Activated CD4-positive, alpha-beta T cell treated with anti-CD3 and anti-CD28 coated beads for 36 hours (primary cell): ENCODE measurements around the gene ABCC1. TPM values are rescaled to one million over a fixed set of nuclear protein-coding genes. Genes with fewer than 3 reads are reported as not detected.
A peak's percentile ranks its signal among the peaks of the same experiment; 100 is the strongest.

Source experiments
- ATAC-seq: fragments of 200-7000 bp; cut with Tn5 transposase; one replicate; pipeline ENCODE4 v1.10.0; 2021; ENCODE audit warnings: mild to moderate bottlenecking, moderate library complexity
- CTCF ChIA-PET: fragments of 350-600 bp; sonication (Branson Sonifier 250); formaldehyde crosslinking; loops from one replicate; lab custom pipeline; 2021; ENCODE audit warnings: antibody characterized with exemption; lab: Charles Lee
- POLR2A ChIA-PET: fragments of 350-600 bp; sonication (Branson Sonifier 250); formaldehyde crosslinking; loops from one replicate; lab custom pipeline; 2021; ENCODE audit warnings: antibody characterized with exemption, inconsistent platforms; lab: Charles Lee
- DNase-seq: peaks from one replicate; pipeline ENCODE4 v3.0.0-alpha.2; 2020
- H3K27ac Mint-ChIP-seq: one replicate; pipeline ENCODE4 v1.8.0; 2021; ENCODE audit warnings: mixed read lengths
- H3K27me3 Mint-ChIP-seq: one replicate; pipeline ENCODE4 v1.8.0; 2021; ENCODE audit warnings: mixed read lengths
- H3K36me3 Mint-ChIP-seq: one replicate; pipeline ENCODE4 v1.8.0; 2021; ENCODE audit warnings: low read depth, mixed read lengths
- H3K4me1 Mint-ChIP-seq: one replicate; pipeline ENCODE4 v1.8.0; 2021; ENCODE audit warnings: mixed read lengths
- H3K4me3 Mint-ChIP-seq: one replicate; pipeline ENCODE4 v1.8.0; 2021; ENCODE audit warnings: mild to moderate bottlenecking, moderate library complexity, mixed read lengths
- H3K9me3 Mint-ChIP-seq: one replicate; pipeline ENCODE4 v1.8.0; 2021; ENCODE audit warnings: low read depth, mixed read lengths
- intact Hi-C, 2 experiments: fragments of 100-400 bp; cut with DNase I in 1 of 2; cut with micrococcal nuclease in 1 of 2; formaldehyde crosslinking; loops; one replicate each; pipeline versions ENCODE4 v1.14.2 to v1.15.1; 2022 to 2024; cut with DNase I, micrococcal nuclease
- total RNA-seq, 2 experiments: library from RNA; stranded (reverse); gene quantifications; one replicate each; pipeline ENCODE4 v1.2.3, GENCODE V29; 2021

The ABCC1 gene
- total RNA-seq, 2 experiments from 2014 or later, result 57.8 to 65.1 TPM

DNA sequence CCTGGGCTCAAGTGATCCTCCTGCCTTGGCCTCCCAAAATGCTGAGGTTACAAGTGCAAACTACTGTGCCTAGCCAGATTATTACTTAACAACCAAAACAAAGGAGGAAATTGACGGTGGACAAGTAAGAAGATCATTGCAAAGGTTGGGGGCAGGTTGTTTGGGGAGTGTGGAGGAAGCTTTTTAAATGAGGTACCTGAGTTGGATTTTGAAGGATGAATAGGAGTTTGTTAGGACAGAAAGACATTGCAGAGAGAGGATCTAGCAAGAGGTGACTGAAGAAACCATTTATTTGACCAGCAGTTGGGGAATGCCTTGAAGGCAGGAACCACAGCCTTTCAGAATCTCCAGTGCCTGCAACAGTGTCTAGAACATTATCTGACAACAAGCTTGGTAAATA lies 51.3 kb downstream of the ABCC1 start:
- ATAC-seq, result no peak
- ChIA-PET POLR2A (interaction anchor here (0.6 kb wide), 1 partner anchor 49 kb away, joined by 16 read pairs; no protein-coding TSS in a partner anchor), CTCF (no interaction called here)
- DNase-seq, result no peak
- Mint-ChIP-seq H3K27ac (no peak overlapping the region), H3K9me3 (no peaks in the 10 kb centered on the region), H3K4me3 (no peak overlapping the region), H3K27me3 (no peaks in the 10 kb centered on the region), H3K36me3 (peaks cover 24% of the 10 kb centered on the region), H3K4me1 (peaks cover 28% of the 10 kb centered on the region)
- intact Hi-C loops, result no loop called here

DNA sequence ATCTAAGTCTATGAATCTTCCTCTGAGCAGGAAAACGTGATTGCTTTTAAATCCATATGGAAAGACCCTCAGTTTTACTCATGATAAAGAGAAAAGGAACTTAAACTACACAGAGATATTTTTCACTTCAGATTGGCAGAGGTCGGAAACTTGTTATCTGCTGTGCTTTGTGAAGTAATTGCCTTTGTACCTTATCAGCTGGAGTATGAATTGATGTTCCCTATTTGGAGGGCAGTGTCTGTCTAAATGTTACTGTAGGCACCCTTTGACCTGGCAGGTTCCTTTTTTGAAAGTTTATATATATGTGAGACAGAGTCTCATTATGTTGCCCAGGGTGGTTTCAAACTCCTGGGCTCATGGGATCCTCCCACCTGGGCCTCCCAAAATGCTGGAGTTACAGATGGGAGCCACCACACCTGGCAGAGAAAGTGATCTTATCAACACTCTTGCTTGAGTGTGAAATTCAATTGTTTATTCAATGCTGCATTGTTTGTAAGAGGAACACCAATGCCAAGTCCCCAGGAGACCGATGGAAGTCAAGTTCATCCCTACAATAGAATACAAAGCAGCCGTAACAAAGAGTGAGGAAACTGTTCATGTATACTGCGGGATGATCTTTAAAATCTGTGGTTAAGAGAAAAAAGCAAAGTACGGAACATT lies 52.3 kb downstream of the ABCC1 start:
- intact Hi-C loops, result no loop called here
- Mint-ChIP-seq H3K36me3 (peaks cover 22% of the 10 kb centered on the region), H3K27ac (no peak overlapping the region), H3K27me3 (no peaks in the 10 kb centered on the region), H3K9me3 (no peaks in the 10 kb centered on the region), H3K4me1 (peaks cover 32% of the 10 kb centered on the region), H3K4me3 (no peak overlapping the region)
- ChIA-PET POLR2A (no interaction called here), CTCF (no interaction called here)
- ATAC-seq, result no peak
- no peak for DNase-seq

DNA sequence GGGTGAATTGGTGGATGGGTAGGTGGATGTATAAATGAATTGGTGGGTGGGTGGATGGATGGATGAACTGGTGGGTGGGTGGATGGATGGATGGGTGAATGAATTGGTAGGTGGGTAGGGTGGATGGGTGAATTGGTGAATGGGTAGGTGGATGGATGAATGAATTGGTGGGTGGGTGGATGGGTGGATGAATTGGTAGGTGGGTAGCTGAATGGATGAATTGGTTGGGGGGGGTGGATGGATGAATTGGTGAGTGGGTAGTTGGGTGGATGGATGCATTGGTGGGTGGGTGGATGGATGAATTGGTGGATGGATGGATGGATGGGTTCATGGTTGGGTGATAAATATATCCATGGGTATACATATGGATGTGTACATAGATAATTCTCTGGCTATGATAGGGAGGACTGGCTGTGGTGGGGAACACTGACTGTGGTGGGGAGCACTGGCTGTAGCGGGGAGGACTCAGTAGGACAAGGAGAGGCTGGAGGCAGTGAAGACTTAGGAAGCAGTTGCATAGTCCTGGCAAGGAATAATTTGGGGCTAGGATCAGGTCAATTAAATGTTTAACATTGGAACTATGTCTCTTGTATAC lies 54.4 kb downstream of the ABCC1 start:
- ATAC-seq, result no peak
- POLR2A ChIA-PET, result interaction anchor here (0.7 kb wide), 1 partner anchor 121 kb away, joined by 3 read pairs; no protein-coding TSS in a partner anchor
- no peak for DNase-seq
- CTCF ChIA-PET, result no interaction called here
- Mint-ChIP-seq H3K27ac (no peak overlapping the region), H3K4me1 (peaks cover 26% of the 10 kb centered on the region), H3K36me3 (peaks cover 28% of the 10 kb centered on the region), H3K9me3 (no peaks in the 10 kb centered on the region), H3K4me3 (no peak overlapping the region), H3K27me3 (no peaks in the 10 kb centered on the region)
- intact Hi-C loops, result no loop called here

DNA sequence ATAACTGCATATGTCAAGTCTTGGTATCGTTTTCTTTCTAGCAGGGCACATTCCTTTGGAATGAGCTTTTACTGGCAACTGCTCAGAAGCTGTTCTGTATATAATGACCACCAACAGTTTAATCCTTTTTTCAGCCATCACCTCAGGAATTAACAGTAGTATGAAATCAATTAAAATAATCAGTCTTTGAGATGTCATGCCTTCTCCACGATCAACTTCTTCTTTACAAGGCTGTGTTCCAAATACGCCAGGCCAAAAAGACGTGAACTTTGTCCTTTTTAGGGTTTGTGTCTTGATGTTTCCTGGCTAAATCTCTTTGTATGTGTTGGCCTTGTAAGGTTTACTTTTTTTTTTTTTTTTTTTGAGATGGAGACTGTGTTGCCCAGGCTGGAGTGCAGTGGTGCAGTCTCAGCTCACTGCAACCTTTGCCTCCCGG lies 54.9 kb downstream of the ABCC1 start:
- Mint-ChIP-seq H3K9me3 (no peaks in the 10 kb centered on the region), H3K27ac (no peak overlapping the region), H3K36me3 (peaks cover 32% of the 10 kb centered on the region), H3K4me3 (no peak overlapping the region), H3K4me1 (peaks cover 26% of the 10 kb centered on the region), H3K27me3 (no peaks in the 10 kb centered on the region)
- DNase-seq (no peak), ATAC-seq (no peak)
- intact Hi-C loops, result no loop called here
- ChIA-PET CTCF (interaction anchor here (0.7 to 0.9 kb wide), 3 partner anchors 9 to 27 kb away, joined by 3 to 4 read pairs (median 3); no protein-coding TSS in a partner anchor), POLR2A (interaction anchor here (0.7 kb wide), 1 partner anchor 122 kb away, joined by 3 read pairs; no protein-coding TSS in a partner anchor)

GRCh38 chr16:16005721-16006120 lies 56.3 kb downstream of the ABCC1 start:
- ATAC-seq, result no peak
- Mint-ChIP-seq H3K4me1 (peaks cover 25% of the 10 kb centered on the region), H3K36me3 (peaks cover 43% of the 10 kb centered on the region), H3K9me3 (no peaks in the 10 kb centered on the region), H3K27me3 (no peaks in the 10 kb centered on the region), H3K4me3 (no peak overlapping the region), H3K27ac (no peak overlapping the region)
- CTCF ChIA-PET, result interaction anchor here (0.8 kb wide), 1 partner anchor 122 kb away, joined by 3 read pairs; no protein-coding TSS in a partner anchor
- intact Hi-C loops, result no loop called here
- DNase-seq, result no peak
- POLR2A ChIA-PET, result no interaction called here

DNA sequence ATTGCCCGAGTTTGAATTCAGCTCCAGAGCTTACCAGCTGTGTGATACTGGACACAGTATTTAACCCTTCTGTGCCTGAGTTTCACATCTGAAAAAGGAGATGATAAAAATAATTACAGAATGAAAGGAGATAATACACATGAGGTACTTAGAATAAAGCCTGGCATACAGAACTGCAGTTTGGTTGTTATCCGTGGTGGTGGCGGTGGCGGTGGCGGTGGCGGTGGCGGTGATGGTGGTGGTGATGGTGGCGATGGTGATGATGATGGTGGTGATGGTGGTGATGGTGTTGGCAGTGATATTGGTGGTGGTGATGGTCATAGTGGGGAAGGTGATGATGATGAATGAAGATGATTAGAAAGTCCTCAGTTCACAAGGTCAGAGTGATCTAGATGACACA lies 57.2 kb downstream of the ABCC1 start:
- no peak overlapping the region for H3K4me3 Mint-ChIP-seq
- peaks cover 19% of the 10 kb centered on the region for H3K4me1 Mint-ChIP-seq
- ChIA-PET POLR2A (no interaction called here), CTCF (interaction anchor here (0.8 kb wide), 1 partner anchor 121 kb away, joined by 3 read pairs; no protein-coding TSS in a partner anchor)
- no peak for DNase-seq
- no peaks in the 10 kb centered on the region for H3K9me3 Mint-ChIP-seq
- H3K27me3 Mint-ChIP-seq, result no peaks in the 10 kb centered on the region
- intact Hi-C loops, result no loop called here
- peaks cover 43% of the 10 kb centered on the region for H3K36me3 Mint-ChIP-seq
- no peak for ATAC-seq
- no peak overlapping the region for H3K27ac Mint-ChIP-seq

DNA sequence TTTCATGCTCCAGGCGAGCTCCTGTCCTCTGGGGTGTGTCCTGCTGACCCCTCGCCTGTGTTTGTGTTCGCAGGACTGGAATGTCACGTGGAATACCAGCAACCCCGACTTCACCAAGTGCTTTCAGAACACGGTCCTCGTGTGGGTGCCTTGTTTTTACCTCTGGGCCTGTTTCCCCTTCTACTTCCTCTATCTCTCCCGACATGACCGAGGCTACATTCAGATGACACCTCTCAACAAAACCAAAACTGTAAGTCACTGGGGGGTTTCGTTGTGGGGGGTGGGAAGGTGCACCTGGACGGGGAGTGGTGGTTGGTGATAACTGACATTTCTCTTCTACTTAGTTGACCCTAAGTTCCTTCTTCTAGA lies 58.3 kb downstream of the ABCC1 start:
- no peaks in the 10 kb centered on the region for H3K27me3 Mint-ChIP-seq
- ATAC-seq, result no peak
- H3K4me1 Mint-ChIP-seq, result peaks cover 16% of the 10 kb centered on the region
- intact Hi-C loops, result no loop called here
- ChIA-PET POLR2A (no interaction called here), CTCF (no interaction called here)
- no peak for DNase-seq
- H3K9me3 Mint-ChIP-seq, result no peaks in the 10 kb centered on the region
- peaks cover 42% of the 10 kb centered on the region for H3K36me3 Mint-ChIP-seq
- peak overlapping the region; percentile 82 for H3K27ac Mint-ChIP-seq
- no peak overlapping the region for H3K4me3 Mint-ChIP-seq

- Mint-ChIP-seq H3K27ac (no peak overlapping the region), H3K27me3 (no peaks in the 10 kb centered on the region), H3K36me3 (peaks cover 46% of the 10 kb centered on the region), H3K4me3 (no peak overlapping the region), H3K4me1 (peaks cover 16% of the 10 kb centered on the region), H3K9me3 (no peaks in the 10 kb centered on the region)
- CTCF ChIA-PET, result no interaction called here
- intact Hi-C loops, result no loop called here
- no peak for ATAC-seq
- POLR2A ChIA-PET, result interaction anchor here (0.6 kb wide), 1 partner anchor 13 kb away, joined by 3 read pairs; no protein-coding TSS in a partner anchor
- DNase-seq, result no peak
Observed at GRCh38 chr16:16008666-16009065, 59.2 kb downstream of the ABCC1 start.

GRCh38 chr16:16009401-16009800 lies 60.0 kb downstream of the ABCC1 start:
- Mint-ChIP-seq H3K36me3 (peaks cover 43% of the 10 kb centered on the region), H3K9me3 (no peaks in the 10 kb centered on the region), H3K4me3 (no peak overlapping the region), H3K27ac (peak overlapping the region; percentile 29), H3K27me3 (no peaks in the 10 kb centered on the region), H3K4me1 (peaks cover 16% of the 10 kb centered on the region)
- POLR2A ChIA-PET, result interaction anchor here (0.6 kb wide), 1 partner anchor 184 kb away, joined by 3 read pairs; no protein-coding TSS in a partner anchor
- intact Hi-C loops, result no loop called here
- DNase-seq (no peak), ATAC-seq (no peak)
- CTCF ChIA-PET, result no interaction called here

GRCh38 chr16:16010194-16010593 lies 60.8 kb downstream of the ABCC1 start:
- ATAC-seq (no peak), DNase-seq (no peak)
- intact Hi-C loops, result no loop called here
- POLR2A ChIA-PET, result no interaction called here
- H3K36me3 Mint-ChIP-seq, result peaks cover 48% of the 10 kb centered on the region
- no peak overlapping the region for H3K4me3 Mint-ChIP-seq
- CTCF ChIA-PET, result no interaction called here
- H3K4me1 Mint-ChIP-seq, result peaks cover 16% of the 10 kb centered on the region
- no peaks in the 10 kb centered on the region for H3K27me3 Mint-ChIP-seq
- no peaks in the 10 kb centered on the region for H3K9me3 Mint-ChIP-seq
- no peak overlapping the region for H3K27ac Mint-ChIP-seq

- no peaks in the 10 kb centered on the region for H3K27me3 Mint-ChIP-seq
- POLR2A ChIA-PET, result no interaction called here
- H3K27ac Mint-ChIP-seq, result no peak overlapping the region
- DNase-seq (no peak), ATAC-seq (no peak)
- CTCF ChIA-PET, result no interaction called here
- H3K9me3 Mint-ChIP-seq, result no peaks in the 10 kb centered on the region
- H3K4me1 Mint-ChIP-seq, result peaks cover 12% of the 10 kb centered on the region
- no peak overlapping the region for H3K4me3 Mint-ChIP-seq
- intact Hi-C loops, result no loop called here
- peaks cover 55% of the 10 kb centered on the region for H3K36me3 Mint-ChIP-seq
Observed at GRCh38 chr16:16012144-16012543, 62.7 kb downstream of the ABCC1 start.

GRCh38 chr16:16013812-16014211 lies 64.4 kb downstream of the ABCC1 start:
- ATAC-seq, result no peak
- POLR2A ChIA-PET, result no interaction called here
- Mint-ChIP-seq H3K27me3 (no peaks in the 10 kb centered on the region), H3K36me3 (peaks cover 59% of the 10 kb centered on the region), H3K4me1 (peaks cover 7% of the 10 kb centered on the region), H3K27ac (no peak overlapping the region), H3K4me3 (no peak overlapping the region), H3K9me3 (no peaks in the 10 kb centered on the region)
- no peak for DNase-seq
- CTCF ChIA-PET, result interaction anchor here (1.2 to 1.3 kb wide), 2 partner anchors 9 to 17 kb away, joined by 4 read pairs; no protein-coding TSS in a partner anchor
- intact Hi-C loops, result no loop called here
